Endodermal cell (in vitro differentiated cells): ENCODE data around the gene CLCN2. TPM values are rescaled to one million over a fixed set of nuclear protein-coding genes. Genes with fewer than 3 reads are reported as not detected.
A peak's percentile ranks its signal among the peaks of the same experiment; 100 is the strongest.

Experiments used
- DNase-seq: peaks from one replicate; pipeline ENCODE4 v3.0.0-alpha.2; 2017
- H3K27ac ChIP-seq: 2 replicates; pipeline ENCODE4 v1.5.1; 2013; ENCODE audit warnings: mild to moderate bottlenecking, low read depth, low read length, moderate library complexity
- H3K27me3 ChIP-seq: 2 replicates; pipeline ENCODE4 v1.6.1; 2013; ENCODE audit warnings: mild to moderate bottlenecking, low read length, moderate library complexity; ENCODE audit not compliant: insufficient read depth, control insufficient read depth, poor library complexity, severe bottlenecking
- H3K36me3 ChIP-seq: 2 replicates; pipeline ENCODE4 v1.7.0; 2013; ENCODE audit warnings: mild to moderate bottlenecking, low read length, moderate library complexity; ENCODE audit not compliant: control insufficient read depth, insufficient read depth
- H3K4me1 ChIP-seq: one replicate; pipeline ENCODE4 v1.7.0; 2013; ENCODE audit warnings: low read length; ENCODE audit not compliant: control insufficient read depth, insufficient read depth
- H3K4me3 ChIP-seq: 2 replicates; pipeline ENCODE4 v1.5.1; 2013; ENCODE audit warnings: mild to moderate bottlenecking, low read length, moderate library complexity
- H3K9ac ChIP-seq: 2 replicates; pipeline ENCODE4 v1.6.1; 2013; ENCODE audit warnings: mild to moderate bottlenecking, low read length, moderate library complexity; ENCODE audit not compliant: poor library complexity, severe bottlenecking; ENCODE audit errors: extremely low read depth
- H3K9me3 ChIP-seq: 2 replicates; pipeline ENCODE4 v1.6.1; 2013; ENCODE audit warnings: mild to moderate bottlenecking, low read length, moderate library complexity; ENCODE audit not compliant: control insufficient read depth
- H3K27ac Mint-ChIP-seq: 2 replicates; pipeline ENCODE4 v1.8.0; 2020; ENCODE audit warnings: mixed read lengths
- H3K27me3 Mint-ChIP-seq: 2 replicates; pipeline ENCODE4 v1.8.0; 2021; ENCODE audit warnings: mild to moderate bottlenecking, mixed read lengths; ENCODE audit not compliant: insufficient read depth
- H3K36me3 Mint-ChIP-seq: 2 replicates; pipeline ENCODE4 v1.8.0; 2020; ENCODE audit warnings: low read depth, mixed read lengths
- H3K4me1 Mint-ChIP-seq: 2 replicates; pipeline ENCODE4 v1.8.0; 2020; ENCODE audit warnings: mixed read lengths
- H3K4me3 Mint-ChIP-seq: 2 replicates; pipeline ENCODE4 v1.8.0; 2020; ENCODE audit warnings: mild to moderate bottlenecking, moderate library complexity, mixed read lengths
- H3K9me3 Mint-ChIP-seq: 2 replicates; pipeline ENCODE4 v1.8.0; 2020; ENCODE audit warnings: mild to moderate bottlenecking, mixed read lengths
- WGBS, 2 experiments: methylation state at CpG; one replicate each; pipeline versions ENCODE4 v1.1.5 to v1.1.7; 2013; ENCODE audit warnings: missing lambda C conversion rate in 2 of 2, mixed read lengths in 1 of 2; ENCODE audit not compliant: insufficient coverage in 1 of 2, insufficient read length in 1 of 2; 5-methylcytosine and 5-hydroxymethylcytosine counted together
- total RNA-seq, 2 donors: library from RNA; stranded (reverse); fragmentation: NEBNext Ultra II Directional in 1 of 2; extraction: Animal tissue kit (Norgen Biotek cat#: 25700) in 1 of 2; gene quantifications; 2 replicates in 1 of 2; 3 replicates in 1 of 2; pipeline ENCODE4 v1.2.1, GENCODE V29; 2021
- TF ChIP-seq, protein P1 (sequence below): fragments of 200-600 bp; sonication (generic); conservative IDR thresholded peaks from 2 replicates; pipeline ENCODE4 v1.5.0; 2021; ENCODE audit warnings: antibody characterized with exemption, mild to moderate bottlenecking

CLCN2 gene
- total RNA-seq, 2 donors from 2014 or later, result 32.4 to 38.4 TPM

DNA sequence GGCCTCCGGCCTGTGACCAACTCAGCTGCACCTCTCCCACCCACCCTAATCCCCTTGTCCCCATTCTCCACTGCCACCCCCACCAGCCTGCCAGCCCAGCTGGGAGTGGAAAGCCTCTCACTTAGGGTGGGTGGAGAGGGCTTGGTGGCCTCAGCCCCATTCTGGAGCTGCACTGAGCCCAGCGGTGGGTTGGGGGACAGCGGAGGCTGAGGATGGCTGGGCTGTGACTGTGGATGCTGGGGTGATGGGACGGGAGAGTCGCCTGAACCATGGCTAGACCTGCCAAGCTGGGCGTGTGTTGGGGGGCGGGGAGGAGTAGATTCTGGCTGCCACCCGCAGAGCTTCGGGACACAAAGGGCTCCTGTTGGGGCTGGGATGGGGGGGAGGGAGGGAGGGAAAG, 1.8 kb downstream of the CLCN2 start:
- Mint-ChIP-seq H3K27me3 (peaks cover 2% of the 10 kb centered on the region), H3K36me3 (peaks cover 30% of the 10 kb centered on the region), H3K4me1 (peaks cover 26% of the 10 kb centered on the region), H3K4me3 (peak overlapping the region; percentile 86), H3K9me3 (no peaks in the 10 kb centered on the region), H3K27ac (no peak overlapping the region)
- Histone ChIP-seq H3K36me3 (peaks cover 39% of the 10 kb centered on the region), H3K9ac (no peak overlapping the region), H3K4me1 (no peaks in the 10 kb centered on the region), H3K4me3 (peak overlapping the region; percentile 97), H3K9me3 (no peaks in the 10 kb centered on the region), H3K27me3 (no peaks in the 10 kb centered on the region), H3K27ac (no peak overlapping the region)
- TF ChIP-seq, protein P1, sequence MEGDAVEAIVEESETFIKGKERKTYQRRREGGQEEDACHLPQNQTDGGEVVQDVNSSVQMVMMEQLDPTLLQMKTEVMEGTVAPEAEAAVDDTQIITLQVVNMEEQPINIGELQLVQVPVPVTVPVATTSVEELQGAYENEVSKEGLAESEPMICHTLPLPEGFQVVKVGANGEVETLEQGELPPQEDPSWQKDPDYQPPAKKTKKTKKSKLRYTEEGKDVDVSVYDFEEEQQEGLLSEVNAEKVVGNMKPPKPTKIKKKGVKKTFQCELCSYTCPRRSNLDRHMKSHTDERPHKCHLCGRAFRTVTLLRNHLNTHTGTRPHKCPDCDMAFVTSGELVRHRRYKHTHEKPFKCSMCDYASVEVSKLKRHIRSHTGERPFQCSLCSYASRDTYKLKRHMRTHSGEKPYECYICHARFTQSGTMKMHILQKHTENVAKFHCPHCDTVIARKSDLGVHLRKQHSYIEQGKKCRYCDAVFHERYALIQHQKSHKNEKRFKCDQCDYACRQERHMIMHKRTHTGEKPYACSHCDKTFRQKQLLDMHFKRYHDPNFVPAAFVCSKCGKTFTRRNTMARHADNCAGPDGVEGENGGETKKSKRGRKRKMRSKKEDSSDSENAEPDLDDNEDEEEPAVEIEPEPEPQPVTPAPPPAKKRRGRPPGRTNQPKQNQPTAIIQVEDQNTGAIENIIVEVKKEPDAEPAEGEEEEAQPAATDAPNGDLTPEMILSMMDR, result no peak
- no peak for DNase-seq
- WGBS, 2 experiments, result 38% methylated on average over 9 of the region's 9 CpGs; no CpG with 5 or more reads in 1 of the 2 experiments

DNA sequence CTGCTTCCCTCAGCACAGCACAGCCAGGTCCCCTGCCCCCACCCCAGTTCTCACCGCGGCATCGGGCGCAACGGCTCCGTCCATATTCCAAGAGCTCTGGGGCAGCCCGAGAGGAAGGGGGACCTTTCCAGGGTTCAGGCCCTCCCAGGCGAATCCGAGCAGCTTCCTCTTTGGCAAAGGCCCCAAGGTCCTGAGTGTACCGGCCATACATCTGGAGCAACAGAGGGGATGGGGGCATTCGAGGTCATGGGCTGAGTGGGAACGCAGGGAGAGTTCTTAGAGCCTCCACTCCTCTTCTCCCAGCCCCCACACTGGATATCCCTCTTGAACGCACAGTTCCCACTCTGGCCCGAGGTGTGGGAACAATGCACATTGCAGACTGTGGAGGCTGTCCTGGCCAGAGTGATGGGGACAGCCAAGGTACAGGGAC, 2.5 kb downstream of the CLCN2 start:
- no peaks in the 10 kb centered on the region for H3K9me3 Mint-ChIP-seq
- no peak for DNase-seq
- H3K9ac ChIP-seq, result no peak overlapping the region
- peaks cover 38% of the 10 kb centered on the region for H3K36me3 ChIP-seq
- TF ChIP-seq, protein P1, result no peak
- H3K4me3 ChIP-seq, result no peak overlapping the region
- H3K36me3 Mint-ChIP-seq, result peaks cover 26% of the 10 kb centered on the region
- H3K27ac Mint-ChIP-seq, result no peak overlapping the region
- peaks cover 2% of the 10 kb centered on the region for H3K27me3 Mint-ChIP-seq
- peak overlapping the region; percentile 86 for H3K4me3 Mint-ChIP-seq
- peaks cover 22% of the 10 kb centered on the region for H3K4me1 Mint-ChIP-seq
- no peaks in the 10 kb centered on the region for H3K27me3 ChIP-seq
- WGBS, 2 experiments, result 94 to 97% methylated on average over 5 to 14 of the region's 14 CpGs
- H3K27ac ChIP-seq, result no peak overlapping the region
- H3K9me3 ChIP-seq, result no peaks in the 10 kb centered on the region
- no peaks in the 10 kb centered on the region for H3K4me1 ChIP-seq

DNA sequence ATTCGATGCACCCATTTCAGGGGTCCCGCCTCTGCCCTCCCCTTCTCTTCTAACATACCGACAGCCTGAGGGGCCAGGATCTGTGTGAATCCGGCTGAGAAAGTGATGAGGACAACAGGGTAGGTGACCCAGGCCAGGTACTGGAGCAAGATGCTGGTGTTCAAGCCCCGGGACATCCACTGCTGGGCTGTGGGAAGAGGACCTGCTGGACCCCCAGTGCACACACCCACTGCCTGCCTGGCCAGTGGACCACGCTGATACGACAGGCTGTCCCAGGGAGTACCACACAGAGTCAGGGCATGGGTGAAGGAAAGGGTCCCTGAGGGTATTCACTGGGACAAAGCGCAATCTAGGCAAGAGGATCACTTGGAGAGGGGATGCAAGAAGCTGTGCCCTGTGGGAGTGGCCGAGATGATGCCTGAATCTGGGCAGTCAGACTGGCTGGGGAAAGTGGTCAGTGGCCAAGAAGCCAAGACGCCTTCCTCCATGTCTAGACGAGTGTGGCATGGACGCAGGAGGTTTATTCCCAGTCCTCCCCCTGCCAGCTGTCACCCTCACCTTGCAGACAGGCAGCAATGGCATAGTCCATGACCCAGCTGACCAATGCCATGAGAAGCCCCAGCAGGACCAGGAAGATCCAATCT, 3.2 kb downstream of the CLCN2 start:
- Histone ChIP-seq H3K4me3 (no peak overlapping the region), H3K27me3 (no peaks in the 10 kb centered on the region), H3K9me3 (no peaks in the 10 kb centered on the region), H3K4me1 (no peaks in the 10 kb centered on the region), H3K27ac (no peak overlapping the region), H3K9ac (no peak overlapping the region), H3K36me3 (peaks cover 44% of the 10 kb centered on the region)
- H3K27me3 Mint-ChIP-seq, result peaks cover 2% of the 10 kb centered on the region
- no peak overlapping the region for H3K27ac Mint-ChIP-seq
- peaks cover 24% of the 10 kb centered on the region for H3K36me3 Mint-ChIP-seq
- no peaks in the 10 kb centered on the region for H3K9me3 Mint-ChIP-seq
- TF ChIP-seq, protein P1, result no peak
- peaks cover 21% of the 10 kb centered on the region for H3K4me1 Mint-ChIP-seq
- WGBS, 2 experiments, result 93 to 97% methylated on average over 11 to 12 of the region's 12 CpGs
- no peak overlapping the region for H3K4me3 Mint-ChIP-seq
- no peak for DNase-seq
